ENCODE data around the gene SP3.

DNA sequence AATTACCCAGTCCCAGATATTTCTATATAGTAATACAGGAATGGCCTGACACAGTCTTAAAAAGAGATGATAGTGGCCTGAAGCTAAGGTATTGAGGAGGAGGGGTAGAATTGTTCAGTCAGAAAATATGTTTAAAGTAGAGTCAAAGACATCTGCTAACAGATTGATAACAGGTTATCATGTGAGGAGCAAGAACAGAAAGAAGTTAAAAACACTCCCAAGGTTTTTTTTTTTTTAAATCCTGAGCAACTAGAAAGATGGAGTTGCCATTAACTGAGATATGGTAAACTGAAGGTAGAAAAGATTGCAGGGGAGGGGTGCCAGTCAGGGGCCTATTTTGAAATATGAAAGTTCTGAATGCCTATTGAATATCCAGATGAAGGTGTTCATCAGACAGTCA lies 43.1 kb downstream of the SP3 start:
- TF ChIP-seq YY1 (IDR thresholded peaks at IDR 0.05; ENCODE audit: insufficient read depth, insufficient read length) (no peak), ZNF274 (IDR thresholded peaks at IDR 0.05; ENCODE audit: low read depth, low read length) (no peak)
